ENCODE data around the gene CFAP46.

- TF ChIP-seq CTCF (IDR thresholded peaks at IDR 0.05; ENCODE audit: poor library complexity, severe bottlenecking) (no peak), REST (IDR thresholded peaks at IDR 0.05; ENCODE audit: borderline replicate concordance) (no peak), EP300 (conservative IDR thresholded peaks at IDR 0.05; ENCODE audit: poor library complexity, severe bottlenecking) (no peak), RAD21 (conservative IDR thresholded peaks at IDR 0.05) (no peak), SMC3 (conservative IDR thresholded peaks at IDR 0.05; ENCODE audit: poor library complexity) (no peak)
Observed at GRCh38 chr10:132779549-132780294, 162.6 kb downstream of the CFAP46 start.

All from neural cell (in vitro differentiated cells).